Renal cortical epithelial cell (primary cell): Measurements from ENCODE around the gene LYPD8. TPM values are rescaled to one million over a fixed set of nuclear protein-coding genes. Genes with fewer than 3 reads are reported as not detected.
A peak's percentile ranks its signal among the peaks of the same experiment; 100 is the strongest.
"Not testable (repeated sequence)": the region's sequence is repeated elsewhere in the genome, so short reads cannot be mapped to it uniquely, and the experiment has no call there.

Experiments used
- DNase-seq: peaks from one replicate; pipeline ENCODE4 v3.0.0-alpha.2; 2011; ENCODE audit warnings: low read depth
- total RNA-seq: library from RNA; depleted of rRNA; stranded (reverse); fragments of >200 nt; gene quantifications from 2 replicates; pipeline ENCODE4 v1.2.3, GENCODE V29; 2014

LYPD8 gene
- 2.6 and 4.3 TPM in 2 replicates for total RNA-seq

- no peak for DNase-seq
These were observed at the start of gene LYPD8 for GRCh38 chr1:248755517-248755916. Gene LYPD8 (minus strand): TSS chr1:248755759. CDS start chr1:248751081, 4,678 bp downstream.

GRCh38 chr1:248804771-248805681 lies 49.5 kb upstream of the LYPD8 start:
- DNase-seq = no peak

GRCh38 chr1:248803501-248803900 lies 47.9 kb upstream of the LYPD8 start:
- DNase-seq = not testable (repeated sequence)

GRCh38 chr1:248802454-248802853 lies 46.9 kb upstream of the LYPD8 start:
- DNase-seq = no peak

GRCh38 chr1:248800459-248800858 lies 44.9 kb upstream of the LYPD8 start:
- no peak for DNase-seq

- no peak for DNase-seq
These were observed 43.2 kb upstream of the LYPD8 start for GRCh38 chr1:248798791-248799190.

- peak; percentile 54 for DNase-seq
These were observed 39.1 kb upstream of the LYPD8 start for GRCh38 chr1:248794663-248795062.

GRCh38 chr1:248793592-248793991 lies 38.0 kb upstream of the LYPD8 start:
- DNase-seq = peak; percentile 48

- DNase-seq = no peak
These were observed 36.8 kb upstream of the LYPD8 start for GRCh38 chr1:248792342-248792741.

GRCh38 chr1:248791010-248791409 lies 35.5 kb upstream of the LYPD8 start:
- no peak for DNase-seq

GRCh38 chr1:248790456-248790855 lies 34.9 kb upstream of the LYPD8 start:
- no peak for DNase-seq

GRCh38 chr1:248789337-248789736 lies 33.8 kb upstream of the LYPD8 start:
- DNase-seq = not testable (repeated sequence)

GRCh38 chr1:248788327-248788726 lies 32.8 kb upstream of the LYPD8 start:
- no peak for DNase-seq

- no peak for DNase-seq
These were observed 31.9 kb upstream of the LYPD8 start for GRCh38 chr1:248787430-248787829.

GRCh38 chr1:248786156-248786555 lies 30.6 kb upstream of the LYPD8 start:
- peak; percentile 18 for DNase-seq

GRCh38 chr1:248783367-248783766 lies 27.8 kb upstream of the LYPD8 start:
- no peak for DNase-seq

- DNase-seq = no peak
These were observed 27.0 kb upstream of the LYPD8 start for GRCh38 chr1:248782416-248783141.

- no peak for DNase-seq
These were observed 23.8 kb upstream of the LYPD8 start for GRCh38 chr1:248779350-248779749.

- DNase-seq = no peak
These were observed 23.3 kb upstream of the LYPD8 start for GRCh38 chr1:248778906-248779305.

- DNase-seq = no peak
These were observed 21.4 kb upstream of the LYPD8 start for GRCh38 chr1:248776991-248777390.

- no peak for DNase-seq
These were observed 19.9 kb upstream of the LYPD8 start for GRCh38 chr1:248775441-248775840.

- DNase-seq = no peak
These were observed 4.1 kb upstream of the LYPD8 start for GRCh38 chr1:248759644-248760043.

GRCh38 chr1:248758352-248758751 lies 2.8 kb upstream of the LYPD8 start:
- DNase-seq = no peak
